A172 (cell line): Measurements from ENCODE around the gene HAND1. TPM values are rescaled to one million over a fixed set of nuclear protein-coding genes. Genes with fewer than 3 reads are reported as not detected.

ENCODE experiments used
- total RNA-seq: library from RNA; depleted of rRNA; stranded (reverse); fragments of >200 nt; shearing (Covaris generic); gene quantifications from 2 replicates; pipeline ENCODE4 v1.2.3, GENCODE V29; 2014; rRNA removed

The HAND1 gene
- total RNA-seq, 1 experiment from 2014 or later: not detected

Other genes starting within 250 kb of the HAND1 start
- gene SAP30L, start 32.2 kb downstream of the HAND1 start, total RNA-seq: 22.4 and 41.8 TPM in 2 replicates